ENCODE data around the gene ODAD4. TPM values are rescaled to one million over a fixed set of nuclear protein-coding genes. Genes with fewer than 3 reads are reported as not detected.

Gene ODAD4
- total RNA-seq, 1 donor from 2014 or later = not detected

- Histone ChIP-seq H3K4me1 (no peaks in the 10 kb centered on the region), H3K27me3 (no peaks in the 10 kb centered on the region), H3K9me3 (no peaks in the 10 kb centered on the region), H3K4me3 (no peak overlapping the region), H3K36me3 (peaks cover 69 to 87% of the 10 kb centered on the region in 2 donors), H3K27ac (no peak overlapping the region)
- no peak for TF ChIP-seq CTCF (IDR thresholded peaks at IDR 0.05)
- intact Hi-C loops (cut with DNase I) = no loop called here
- DNase-seq (ENCODE audit: low spot score in 2 of 2) = no peak
Measured at GRCh38 chr17:41907633-41908539, 22.5 kb upstream of the ODAD4 start.

- Histone ChIP-seq H3K4me1 (no peaks in the 10 kb centered on the region), H3K4me3 (no peak overlapping the region), H3K9me3 (no peaks in the 10 kb centered on the region), H3K27ac (no peak overlapping the region), H3K36me3 (peaks cover 67 to 92% of the 10 kb centered on the region in 2 donors), H3K27me3 (no peaks in the 10 kb centered on the region)
- TF ChIP-seq CTCF (IDR thresholded peaks at IDR 0.05) = no peak
- intact Hi-C loops (cut with DNase I) = no loop called here
- DNase-seq (ENCODE audit: low spot score in 2 of 2) = no peak
Measured at GRCh38 chr17:41909088-41909487, 21.3 kb upstream of the ODAD4 start.

GRCh38 chr17:41910701-41911391 lies 19.6 kb upstream of the ODAD4 start:
- Histone ChIP-seq H3K4me3 (no peak overlapping the region), H3K36me3 (peaks cover 53 to 74% of the 10 kb centered on the region in 2 donors), H3K27me3 (no peaks in the 10 kb centered on the region), H3K9me3 (no peaks in the 10 kb centered on the region), H3K27ac (no peak overlapping the region), H3K4me1 (no peaks in the 10 kb centered on the region)
- no peak for DNase-seq (ENCODE audit: low spot score in 2 of 2)
- intact Hi-C loops (cut with DNase I) = no loop called here
- no peak for TF ChIP-seq CTCF (IDR thresholded peaks at IDR 0.05)

GRCh38 chr17:41912925-41913324 lies 17.5 kb upstream of the ODAD4 start:
- no peaks in the 10 kb centered on the region for H3K27me3 ChIP-seq
- no peaks in the 10 kb centered on the region for H3K9me3 ChIP-seq
- H3K36me3 ChIP-seq = peaks cover 48 to 59% of the 10 kb centered on the region in 2 donors
- DNase-seq (ENCODE audit: low spot score in 2 of 2) = no peak
- no peak overlapping the region for H3K27ac ChIP-seq
- intact Hi-C loops (cut with DNase I) = no loop called here
- peaks cover 2 to 13% of the 10 kb centered on the region in 2 donors for H3K4me1 ChIP-seq
- no peak overlapping the region for H3K4me3 ChIP-seq
- no peak for TF ChIP-seq CTCF (IDR thresholded peaks at IDR 0.05)

GRCh38 chr17:41913798-41914197 lies 16.6 kb upstream of the ODAD4 start:
- Histone ChIP-seq H3K36me3 (peaks cover 44 to 50% of the 10 kb centered on the region in 2 donors), H3K27me3 (no peaks in the 10 kb centered on the region), H3K27ac (no peak overlapping the region), H3K4me1 (peaks cover 2 to 14% of the 10 kb centered on the region in 2 donors), H3K4me3 (no peak overlapping the region), H3K9me3 (no peaks in the 10 kb centered on the region)
- no peak for DNase-seq (ENCODE audit: low spot score in 2 of 2)
- intact Hi-C loops (cut with DNase I) = no loop called here
- no peak for TF ChIP-seq CTCF (IDR thresholded peaks at IDR 0.05)

Data from ascending aorta (tissue), 2 donors.